K562 treated with DMSO at 1 percent for 12 hours (cell line): Measurements from ENCODE around the gene AGPAT1. TPM values are rescaled to one million over a fixed set of nuclear protein-coding genes. Genes with fewer than 3 reads are reported as not detected.

Experiments
- total RNA-seq: library from RNA; unstranded; fragments of 300-600 nt; gene quantifications from 2 replicates; pipeline ENCODE4 v1.2.3, GENCODE V29; 2022; ENCODE audit not compliant: insufficient read depth

Gene AGPAT1, protein sequence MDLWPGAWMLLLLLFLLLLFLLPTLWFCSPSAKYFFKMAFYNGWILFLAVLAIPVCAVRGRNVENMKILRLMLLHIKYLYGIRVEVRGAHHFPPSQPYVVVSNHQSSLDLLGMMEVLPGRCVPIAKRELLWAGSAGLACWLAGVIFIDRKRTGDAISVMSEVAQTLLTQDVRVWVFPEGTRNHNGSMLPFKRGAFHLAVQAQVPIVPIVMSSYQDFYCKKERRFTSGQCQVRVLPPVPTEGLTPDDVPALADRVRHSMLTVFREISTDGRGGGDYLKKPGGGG
- total RNA-seq = 99.4 and 156 TPM in 2 replicates

DNA sequence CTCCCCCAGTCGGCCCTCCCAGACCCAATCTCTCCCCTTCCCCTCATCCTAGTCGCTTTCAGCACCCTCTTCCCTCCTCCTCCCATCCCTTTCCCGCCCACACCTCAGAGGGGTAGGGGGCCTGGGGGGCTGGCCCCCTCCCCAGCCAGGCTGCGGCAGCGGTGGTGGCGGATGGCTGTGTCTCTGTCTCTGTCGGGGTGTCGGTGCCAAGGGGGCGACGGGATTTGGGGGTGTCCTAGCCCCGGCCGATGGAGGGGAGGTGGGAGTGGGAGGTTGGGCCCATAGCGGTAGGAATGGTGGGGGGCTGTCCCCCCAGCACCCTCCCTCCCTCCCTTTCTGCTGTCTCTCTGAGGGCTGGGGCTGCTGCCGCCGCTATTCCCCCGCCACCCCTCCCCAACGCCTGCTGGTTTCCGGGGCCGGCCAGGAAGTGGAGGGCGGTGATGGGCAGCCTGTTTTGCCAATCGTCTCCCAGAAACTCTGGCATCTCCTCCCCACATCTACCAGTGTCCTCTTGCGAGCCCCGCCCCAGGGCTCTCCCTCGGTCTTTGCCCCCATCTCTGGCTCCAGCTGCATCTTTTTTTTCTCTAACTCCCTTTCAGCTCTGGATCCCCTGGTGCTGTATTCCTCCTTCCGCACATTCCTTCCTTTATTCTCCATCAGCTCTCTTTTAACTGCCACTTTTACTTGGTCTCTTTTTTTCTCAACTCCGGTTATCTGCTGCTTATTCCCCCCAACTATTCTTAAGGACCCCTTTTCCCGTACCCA is at the start of gene AGPAT1:
Gene AGPAT1 (minus strand): TSS at position 374 of the 765 bp plus-strand sequence. CDS start 4,588 bp downstream, outside the sequence.

DNA sequence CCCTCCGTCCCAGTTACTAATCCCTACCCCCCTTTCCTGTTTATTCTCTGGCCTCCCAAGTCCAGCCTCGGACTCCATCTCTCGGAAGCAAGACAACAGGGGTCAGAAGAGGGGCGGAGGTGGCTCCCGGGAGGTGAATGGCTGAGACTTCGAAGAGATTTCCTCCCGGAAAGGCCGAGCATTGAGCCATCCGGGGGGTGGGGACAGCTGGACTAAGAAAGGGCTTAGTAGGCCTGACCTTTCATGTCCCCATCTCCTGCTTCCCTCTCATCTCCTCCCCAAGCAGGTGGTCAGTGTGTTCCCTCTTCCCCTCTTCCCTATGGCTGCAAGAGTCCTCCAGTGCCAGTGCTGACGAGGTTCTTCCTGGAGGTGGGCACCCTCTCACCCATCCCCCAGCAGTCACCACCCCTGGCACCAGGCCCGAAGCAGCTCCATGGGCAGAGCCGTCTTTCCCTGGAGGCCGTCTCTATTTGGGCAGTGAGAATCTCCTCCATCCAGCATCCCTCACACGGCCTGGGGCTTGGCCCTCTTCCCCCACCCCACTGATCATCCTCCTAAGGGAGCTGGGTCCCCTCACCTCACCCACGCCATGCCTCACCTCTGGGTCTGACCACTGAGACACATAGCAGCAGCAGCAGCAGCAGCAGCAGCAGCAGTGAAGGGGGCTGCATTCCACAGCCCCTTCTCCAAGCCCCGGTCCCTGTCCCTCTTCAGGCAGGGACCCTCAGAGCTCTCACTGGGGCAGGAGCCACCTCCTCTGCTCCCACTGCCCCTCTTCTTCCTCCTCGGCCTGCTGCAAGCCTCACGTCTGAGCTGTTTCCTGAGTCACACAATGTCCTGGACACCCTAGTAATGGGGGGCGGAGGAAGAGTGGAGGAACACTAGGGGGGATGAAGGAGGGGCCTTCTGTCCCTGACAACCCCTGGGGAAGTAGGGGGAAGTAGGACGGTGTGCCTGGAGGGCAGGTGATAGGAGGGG is 47.7 kb upstream of the AGPAT1 start, which contains the start of gene NOTCH4:
Gene NOTCH4 (minus strand): TSS at position 810 of the 978 bp plus-strand sequence. CDS start 139 bp downstream, at position 671.

DNA sequence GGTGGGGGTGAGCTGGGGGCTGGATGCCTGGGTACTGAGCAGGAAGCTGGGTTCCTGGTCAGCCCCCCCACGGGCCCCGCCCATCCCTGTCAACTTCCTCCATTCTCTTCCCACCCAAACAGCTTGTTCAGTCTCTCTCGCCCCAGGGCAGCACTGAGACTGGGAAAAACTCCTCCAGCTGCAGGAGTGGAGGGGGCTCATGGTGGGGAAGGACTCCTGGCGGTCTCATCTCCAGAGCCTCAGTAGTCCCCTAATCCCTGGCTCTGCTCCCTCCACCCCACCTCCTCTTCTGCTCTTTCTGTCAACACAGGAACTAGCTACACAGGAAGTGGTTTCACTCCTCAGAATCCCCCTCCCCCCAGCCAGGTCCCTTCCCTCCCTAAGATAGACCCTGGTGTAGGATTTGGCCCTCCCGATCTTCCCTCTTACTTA is 16.7 kb upstream of the AGPAT1 start, which contains the start of gene GPSM3:
Gene GPSM3 (minus strand): TSS at position 36 of the 432 bp plus-strand sequence. CDS start 130 bp downstream, outside the sequence.

DNA sequence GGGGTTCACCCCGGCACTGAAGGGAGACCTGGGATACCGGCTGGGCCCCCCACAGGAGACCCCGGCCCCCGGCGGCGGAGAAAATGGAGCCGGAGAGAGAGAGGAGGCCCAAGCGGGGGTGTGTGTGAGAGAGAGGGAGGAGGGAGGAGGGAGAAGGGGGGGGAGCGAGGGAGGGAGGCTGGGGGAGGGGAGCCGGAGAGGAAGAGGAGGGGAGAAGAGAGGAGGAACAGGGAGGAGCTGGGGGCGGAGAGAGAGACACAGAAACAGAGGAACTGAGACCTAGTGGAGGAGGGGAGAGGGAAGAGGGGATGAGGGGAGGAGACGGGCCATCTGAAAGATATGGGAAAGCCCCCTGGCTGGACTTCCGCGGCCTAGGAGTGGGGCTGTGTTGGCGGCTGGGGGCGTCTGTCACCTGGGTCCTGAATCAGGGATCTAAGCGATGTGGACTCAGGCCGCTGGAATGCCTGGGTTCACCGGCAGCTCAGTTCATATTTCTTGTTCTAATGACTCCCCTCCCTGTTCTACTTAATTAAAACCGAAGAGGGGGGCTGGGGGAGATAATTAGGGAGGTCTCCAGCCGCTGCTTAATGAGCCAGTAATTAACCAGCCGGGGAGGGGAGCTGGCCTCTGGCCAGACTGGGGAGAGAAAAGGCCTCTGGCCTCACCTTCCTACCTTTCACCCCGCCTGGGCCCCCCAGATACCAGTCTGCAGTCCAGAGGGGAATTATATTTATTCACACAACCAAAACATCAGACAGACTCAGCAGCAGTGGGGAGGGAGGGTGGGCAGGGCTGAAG is 14.4 kb upstream of the AGPAT1 start, which contains the start of gene PBX2:
Gene PBX2 (minus strand): TSS at position 149 of the 798 bp plus-strand sequence. CDS start 287 bp downstream, outside the sequence.

DNA sequence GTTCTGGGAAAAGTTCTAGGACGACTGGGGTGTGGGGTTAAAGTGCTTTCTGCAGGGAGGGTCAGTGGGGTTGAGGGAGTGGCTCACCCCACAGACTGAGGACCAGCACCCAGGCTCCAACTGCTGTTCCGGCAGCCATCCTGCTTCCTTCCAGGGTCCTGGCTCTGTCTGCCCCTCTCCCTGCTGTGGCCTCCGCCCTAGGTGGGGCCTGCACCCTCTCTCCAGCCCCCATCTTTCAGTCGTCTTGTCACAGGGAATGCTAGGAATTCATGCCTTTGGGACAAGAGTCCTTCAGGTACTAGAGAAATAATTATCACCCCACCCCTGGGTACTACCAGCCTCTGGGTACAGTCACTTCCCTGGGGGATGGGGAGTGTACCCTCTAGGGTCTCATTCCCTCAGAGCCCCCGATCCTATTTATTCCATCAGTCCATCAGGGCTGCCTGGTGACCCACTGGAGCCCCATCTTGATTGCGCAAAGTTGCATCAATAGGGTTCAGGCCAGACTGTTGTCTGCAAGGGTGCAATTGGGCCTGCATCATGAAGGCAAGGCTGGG is 8.3 kb upstream of the AGPAT1 start, which contains the start of gene AGER:
Gene AGER (minus strand): TSS at position 170 of the 557 bp plus-strand sequence. CDS start 31 bp downstream, at position 139.

DNA sequence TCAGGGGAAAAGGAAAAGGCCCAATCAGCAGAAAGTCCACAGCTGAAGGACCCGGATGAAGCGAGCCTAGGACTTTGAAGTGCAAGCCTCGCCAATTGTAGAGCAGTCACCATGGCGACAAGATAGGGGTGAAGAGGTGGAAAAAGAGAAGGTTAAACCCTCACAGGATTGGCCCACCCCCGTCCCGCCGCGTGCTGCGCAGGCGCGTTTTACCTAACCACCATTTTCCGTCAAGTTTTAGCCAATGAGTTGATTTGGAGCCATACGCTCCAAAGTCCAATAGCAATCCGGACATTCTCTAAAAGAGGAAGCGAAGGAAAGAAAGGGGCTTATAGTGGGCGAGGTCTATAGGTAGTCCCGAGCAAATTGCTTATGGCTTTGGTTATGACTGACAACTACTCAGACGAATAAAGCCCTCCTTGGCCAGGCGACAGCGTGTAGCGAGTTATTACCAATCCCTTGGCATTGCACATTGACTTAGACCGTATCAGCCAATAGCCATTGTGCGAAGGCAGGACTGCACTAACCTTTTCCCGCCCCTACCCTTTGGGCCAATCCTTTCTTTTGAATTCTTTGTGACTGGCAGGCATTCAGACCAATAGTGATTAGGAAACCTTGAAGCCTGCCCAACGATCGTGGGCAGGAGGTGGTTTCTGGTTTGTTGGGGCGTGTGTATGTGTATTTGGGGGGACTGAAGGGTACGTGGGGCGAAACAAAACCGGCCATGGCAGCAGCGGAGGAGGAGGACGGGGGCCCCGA is 2.1 kb upstream of the AGPAT1 start, which contains the start of gene RNF5:
Gene RNF5 (plus strand): TSS at position 618 of the 759 bp plus-strand sequence. CDS start 107 bp downstream, at position 725.

DNA sequence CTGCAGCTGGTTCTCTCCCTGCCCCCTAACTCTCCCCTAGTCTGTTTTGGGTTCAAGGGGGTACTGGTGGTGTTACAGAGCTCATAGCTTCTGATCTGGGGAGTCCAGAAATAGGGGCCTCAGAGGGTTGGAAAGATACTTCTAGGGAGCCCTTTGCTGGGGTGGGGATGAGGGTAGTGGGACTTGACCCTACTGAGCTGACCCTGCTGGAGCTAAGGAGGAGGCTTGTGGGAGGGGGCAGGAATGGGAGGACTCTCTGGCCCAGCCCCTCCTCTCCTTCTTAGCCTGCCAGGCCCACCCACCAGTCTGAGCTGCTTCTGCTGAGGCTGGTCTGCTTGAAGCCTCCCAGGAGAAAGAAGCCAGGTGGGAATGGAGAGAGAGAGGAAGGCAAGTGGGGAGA is 11.6 kb downstream of the AGPAT1 start, which contains the start of gene EGFL8:
Gene EGFL8 (plus strand): TSS at position 301 of the 400 bp plus-strand sequence. CDS start 1,571 bp downstream, outside the sequence.

DNA sequence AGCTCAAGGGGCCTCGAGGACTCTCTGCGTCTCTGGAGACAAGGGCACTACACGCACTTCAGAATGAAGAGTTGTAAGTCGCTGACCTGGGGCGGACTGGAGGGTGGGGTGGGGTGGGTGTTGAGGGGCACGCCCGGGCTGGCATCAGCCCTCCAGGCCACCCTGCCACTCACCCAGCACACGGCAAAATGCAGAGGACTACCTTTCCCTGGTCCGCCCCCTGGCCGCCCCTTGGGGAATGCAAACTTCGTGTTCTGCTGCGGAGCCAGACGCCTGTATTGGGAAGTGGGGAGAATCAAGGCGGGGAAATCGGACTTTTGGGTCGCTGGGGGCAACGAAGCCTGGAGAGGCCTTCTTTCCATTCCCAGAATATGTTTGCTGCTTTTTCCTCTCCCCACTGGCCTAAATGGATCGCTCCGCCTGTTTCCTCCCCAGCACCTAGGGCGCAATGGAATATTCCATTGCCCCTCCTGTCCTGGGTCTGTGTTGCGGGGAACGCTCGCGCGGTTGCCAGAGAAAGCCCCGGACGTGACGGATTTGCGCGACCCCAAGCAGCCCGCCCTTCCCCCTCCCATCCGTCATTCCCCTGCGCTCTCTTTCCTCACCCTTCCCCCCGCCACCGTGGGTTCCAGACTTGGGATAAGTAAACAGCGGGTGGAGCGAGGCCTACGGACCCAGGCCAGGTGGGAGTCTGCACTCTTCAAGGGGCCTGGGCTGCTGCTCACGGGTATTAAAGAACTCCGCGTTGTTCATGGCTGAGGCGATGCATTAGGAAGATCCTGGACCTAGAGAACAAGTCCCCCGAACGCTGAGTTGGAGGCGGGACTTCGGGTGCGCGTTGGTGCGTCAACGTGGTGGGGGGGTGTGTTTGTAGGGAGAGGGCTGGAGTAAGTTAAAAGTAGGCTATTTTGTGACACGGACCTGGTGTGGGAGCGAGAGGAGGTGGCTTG is 22.0 kb downstream of the AGPAT1 start, which contains the start of gene PPT2:
Gene PPT2 (plus strand): TSS at position 578 of the 950 bp plus-strand sequence. CDS start 454 bp downstream, outside the sequence.

DNA sequence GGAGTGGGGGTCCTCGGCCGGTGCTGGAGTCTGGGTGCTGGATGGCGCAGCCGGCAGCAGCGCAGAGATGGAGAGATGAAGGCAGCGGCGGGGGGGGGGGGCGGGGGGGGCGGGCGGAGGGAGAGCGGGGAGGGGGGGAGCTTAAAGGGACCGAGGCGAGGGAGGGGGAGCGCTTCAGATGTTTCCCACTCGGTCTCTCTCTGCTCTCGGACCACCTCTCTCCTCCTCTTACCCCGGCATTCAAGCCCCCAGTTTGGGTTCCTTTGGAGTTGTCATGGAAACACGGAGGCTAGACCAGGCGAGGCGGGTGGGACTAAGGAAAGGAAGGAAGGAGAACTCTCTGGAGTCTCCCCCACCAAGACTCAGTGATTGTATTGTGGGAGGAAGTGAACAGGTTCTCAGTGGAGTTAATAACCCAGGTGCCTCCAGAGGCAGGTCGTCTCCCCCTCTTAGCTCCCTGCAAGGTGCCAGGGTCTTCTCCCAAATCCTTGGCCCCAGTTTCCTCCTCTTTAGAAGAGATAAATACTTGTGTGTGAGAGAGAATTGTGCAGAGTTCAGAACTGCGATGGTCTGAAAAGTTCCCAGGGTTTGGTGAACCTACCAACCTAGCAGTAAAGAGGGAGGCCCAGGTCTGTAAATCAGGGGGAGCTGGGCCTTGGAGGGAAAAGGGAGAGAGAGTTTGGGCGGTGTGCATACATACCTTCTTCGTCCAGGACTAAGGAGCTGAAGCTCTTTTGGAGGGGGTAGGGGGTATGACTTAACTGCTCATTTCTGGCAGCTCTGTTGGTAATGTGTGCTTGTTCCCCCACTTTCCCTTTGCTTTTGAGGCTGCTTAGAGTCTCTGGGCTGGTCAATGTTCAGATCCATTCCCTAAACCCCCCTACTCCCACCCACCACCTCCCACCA is 23.8 kb downstream of the AGPAT1 start, which contains the start of gene PRRT1:
Gene PRRT1 (minus strand): TSS at position 77 of the 906 bp plus-strand sequence. CDS start 112 bp downstream, outside the sequence.

DNA sequence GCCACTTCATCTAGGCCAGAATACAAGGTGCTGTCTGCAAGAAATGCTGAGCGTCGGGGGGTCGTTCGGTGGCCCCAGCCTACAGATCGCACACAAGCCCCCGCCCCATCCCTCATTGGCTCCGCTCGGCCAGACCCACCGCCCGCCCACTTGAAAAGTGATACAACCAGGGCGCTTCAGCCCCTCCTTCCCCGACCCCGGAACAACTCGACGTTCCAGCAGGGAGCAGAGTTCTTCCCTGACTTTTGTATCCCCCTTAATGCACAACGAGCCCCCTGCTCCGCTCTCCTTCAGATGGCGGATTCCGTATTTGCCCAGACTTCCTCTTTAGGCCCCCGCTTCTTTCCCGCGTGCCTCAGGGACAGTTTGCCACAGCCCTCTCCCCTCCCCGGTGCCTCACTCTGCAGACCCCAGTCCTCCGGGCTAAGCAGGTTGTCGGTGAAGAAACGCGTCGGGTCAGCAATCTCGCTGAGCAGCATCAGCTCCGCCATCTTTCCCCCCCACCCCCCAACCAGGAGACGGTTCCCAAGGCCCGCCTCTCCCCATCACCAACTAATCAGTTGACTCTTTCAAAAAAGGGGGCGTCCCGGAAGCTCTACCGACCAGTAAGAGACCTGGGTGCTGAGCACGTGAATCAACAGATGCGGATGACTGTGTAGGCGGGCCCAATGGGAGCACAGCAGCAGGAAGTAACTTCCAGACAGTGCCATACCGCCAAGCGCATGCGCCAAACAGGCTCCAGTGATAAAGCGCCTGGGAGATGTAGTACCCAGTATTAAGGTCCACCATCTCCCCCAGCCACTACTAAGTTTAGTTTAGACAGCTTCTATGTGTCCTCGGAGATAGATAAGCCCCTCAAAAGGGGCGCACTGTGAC is 47.9 kb downstream of the AGPAT1 start, which contains the start of gene ATF6B:
Gene ATF6B (minus strand): TSS at position 530 of the 876 bp plus-strand sequence. CDS start 39 bp downstream, at position 491.

Other genes starting within 250 kb of the AGPAT1 start
- 8.2 and 11.3 TPM in 2 replicates for gene C2, start 248.4 kb downstream of the AGPAT1 start, total RNA-seq
- gene CFB, start 230.0 kb downstream of the AGPAT1 start, total RNA-seq = 1.1 TPM in 1 of 2 replicates, not detected in the other
- gene NELFE, start 217.1 kb downstream of the AGPAT1 start, total RNA-seq = 77.2 and 101 TPM in 2 replicates
- 52.5 and 70.7 TPM in 2 replicates for gene SKIC2, start 216.9 kb downstream of the AGPAT1 start, total RNA-seq
- gene DXO, start 203.9 kb downstream of the AGPAT1 start, total RNA-seq = 16.1 and 31.2 TPM in 2 replicates
- gene C4A, start 194.0 kb downstream of the AGPAT1 start, total RNA-seq = 1.9 and 6.4 TPM in 2 replicates
- 3.6 and 5.9 TPM in 2 replicates for gene C4B, start 161.3 kb downstream of the AGPAT1 start, total RNA-seq
- gene CYP21A2, start 137.7 kb downstream of the AGPAT1 start, total RNA-seq = 0.72 TPM in 1 of 2 replicates, not detected in the other
- gene TNXB, start 66.7 kb downstream of the AGPAT1 start, total RNA-seq = 19.3 and 23.3 TPM in 2 replicates
- gene ATF6B, start 47.8 kb downstream of the AGPAT1 start, total RNA-seq = 63.5 and 117 TPM in 2 replicates
- gene FKBPL, start 45.8 kb downstream of the AGPAT1 start, total RNA-seq = 21.4 and 31.3 TPM in 2 replicates
- 3.4 and 11.2 TPM in 2 replicates for gene PRRT1, start 24.1 kb downstream of the AGPAT1 start, total RNA-seq
- 31.6 and 41.3 TPM in 2 replicates for gene PPT2, start 21.9 kb downstream of the AGPAT1 start, total RNA-seq
- 9.4 and 17.1 TPM in 2 replicates for gene EGFL8, start 11.5 kb downstream of the AGPAT1 start, total RNA-seq
- gene RNF5, start 2.3 kb upstream of the AGPAT1 start, total RNA-seq = 263 and 302 TPM in 2 replicates
- gene AGER, start 8.2 kb upstream of the AGPAT1 start, total RNA-seq = 5.5 and 8.8 TPM in 2 replicates
- 28.1 and 63.5 TPM in 2 replicates for gene PBX2, start 14.1 kb upstream of the AGPAT1 start, total RNA-seq
- gene GPSM3, start 16.6 kb upstream of the AGPAT1 start, total RNA-seq = 48.7 and 51.1 TPM in 2 replicates
- 2.4 and 3.7 TPM in 2 replicates for gene NOTCH4, start 48.0 kb upstream of the AGPAT1 start, total RNA-seq
- not detected in 2 replicates for gene TSBP1, start 195.8 kb upstream of the AGPAT1 start, total RNA-seq
- gene BTNL2, start 231.1 kb upstream of the AGPAT1 start, total RNA-seq = not detected in 2 replicates